Fibroblast of the aortic adventitia (primary cell): ENCODE measurements around the gene RAB31. TPM values are rescaled to one million over a fixed set of nuclear protein-coding genes. Genes with fewer than 3 reads are reported as not detected.

ENCODE experiments used
- DNase-seq: peaks from one replicate; pipeline ENCODE4 v3.0.0-alpha.2; 2010; ENCODE audit warnings: low read depth
- H3K4me3 ChIP-seq: 2 replicates; pipeline ENCODE4 v1.5.1; 2011; ENCODE audit warnings: low read depth, mild to moderate bottlenecking, control low read depth, low read length, moderate library complexity
- CTCF ChIP-seq: IDR thresholded peaks from 2 replicates; pipeline ENCODE4 v1.5.1; 2011; ENCODE audit warnings: mild to moderate bottlenecking, low read length, control low read depth, inconsistent platforms; ENCODE audit not compliant: insufficient read depth
- total RNA-seq: library from RNA; depleted of rRNA; stranded (reverse); fragments of >200 nt; gene quantifications from 2 replicates; pipeline ENCODE4 v1.2.3, GENCODE V29; 2012; ENCODE audit warnings: low replicate concordance

Gene RAB31
- total RNA-seq, 1 donor, result 90.4 TPM

GRCh38 chr18:9811978-9812377, 103.9 kb downstream of the RAB31 start:
- no peak overlapping the region for H3K4me3 ChIP-seq
- TF ChIP-seq CTCF, result no peak
- DNase-seq, result no peak

GRCh38 chr18:9814431-9814830, 106.3 kb downstream of the RAB31 start:
- TF ChIP-seq CTCF, result no peak
- no peak overlapping the region for H3K4me3 ChIP-seq
- DNase-seq, result peak; percentile 91

GRCh38 chr18:9817286-9817685, 109.2 kb downstream of the RAB31 start:
- TF ChIP-seq CTCF, result no peak
- no peak for DNase-seq
- H3K4me3 ChIP-seq, result no peak overlapping the region

- no peak for TF ChIP-seq CTCF
- no peak overlapping the region for H3K4me3 ChIP-seq
- DNase-seq, result no peak
Observed at GRCh38 chr18:9817725-9818422, 109.8 kb downstream of the RAB31 start.

- no peak for TF ChIP-seq CTCF
- no peak overlapping the region for H3K4me3 ChIP-seq
- no peak for DNase-seq
Observed at GRCh38 chr18:9818423-9818734, 110.3 kb downstream of the RAB31 start.

GRCh38 chr18:9820127-9820526, 112.0 kb downstream of the RAB31 start:
- no peak for DNase-seq
- H3K4me3 ChIP-seq, result no peak overlapping the region
- TF ChIP-seq CTCF, result no peak

- TF ChIP-seq CTCF, result no peak
- H3K4me3 ChIP-seq, result no peak overlapping the region
- DNase-seq, result no peak
Observed at GRCh38 chr18:9820719-9821118, 112.6 kb downstream of the RAB31 start.
